Omental fat pad (tissue), 4 donors: ENCODE results near the gene HMCN1. TPM values are rescaled to one million over a fixed set of nuclear protein-coding genes. Genes with fewer than 3 reads are reported as not detected.
"Not testable (repeated sequence)": the region's sequence is repeated elsewhere in the genome, so short reads cannot be mapped to it uniquely, and the experiment has no call there.

ENCODE experiments used
- ATAC-seq: fragments of 150-250 bp; one replicate; pipeline ENCODE4 v1.9.1; 2016; ENCODE audit warnings: mild to moderate bottlenecking, moderate library complexity; ENCODE audit not compliant: low FRiP score
- DNase-seq: peaks from one replicate; pipeline ENCODE4 v3.0.0-alpha.2; 2019; ENCODE audit warnings: low spot score
- total RNA-seq, 4 donors: library from RNA; depleted of rRNA; stranded (reverse); fragments of >200 nt; gene quantifications; one replicate each; pipeline ENCODE4 v1.1.0, GENCODE V29; 2016
- TF ChIP-seq, protein P1 (sequence below), 3 donors: fragments of 450-650 bp; IDR thresholded peaks; one replicate each; pipeline ENCODE4 v1.5.1; 2016 to 2017; ENCODE audit warnings: antibody characterized with exemption in 3 of 3, mild to moderate bottlenecking in 3 of 3, moderate library complexity in 2 of 3

Gene HMCN1
- total RNA-seq, 4 donors from 2014 or later: 5.2 to 45.9 (median 12.7) TPM

DNA sequence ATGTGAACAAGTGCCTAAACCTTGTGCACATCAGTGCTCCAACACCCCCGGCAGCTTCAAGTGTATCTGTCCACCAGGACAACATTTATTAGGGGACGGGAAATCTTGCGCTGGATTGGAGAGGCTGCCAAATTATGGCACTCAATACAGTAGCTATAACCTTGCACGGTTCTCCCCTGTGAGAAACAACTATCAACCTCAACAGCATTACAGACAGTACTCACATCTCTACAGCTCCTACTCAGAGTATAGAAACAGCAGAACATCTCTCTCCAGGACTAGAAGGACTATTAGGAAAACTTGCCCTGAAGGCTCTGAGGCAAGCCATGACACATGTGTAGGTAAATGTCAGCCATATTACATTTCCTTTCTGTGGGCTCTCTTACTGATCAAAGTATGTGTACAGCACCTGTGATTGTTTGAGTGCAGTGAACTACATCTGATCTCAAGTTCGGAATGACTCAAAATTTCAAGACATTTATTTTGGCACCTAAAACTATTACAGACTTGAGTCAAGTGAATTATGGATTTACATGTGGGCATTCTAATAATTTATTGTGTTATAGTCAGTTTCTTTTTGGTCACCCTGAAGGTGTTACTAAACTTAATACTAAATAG lies 444.3 kb downstream of the HMCN1 start:
- TF ChIP-seq, protein P1, sequence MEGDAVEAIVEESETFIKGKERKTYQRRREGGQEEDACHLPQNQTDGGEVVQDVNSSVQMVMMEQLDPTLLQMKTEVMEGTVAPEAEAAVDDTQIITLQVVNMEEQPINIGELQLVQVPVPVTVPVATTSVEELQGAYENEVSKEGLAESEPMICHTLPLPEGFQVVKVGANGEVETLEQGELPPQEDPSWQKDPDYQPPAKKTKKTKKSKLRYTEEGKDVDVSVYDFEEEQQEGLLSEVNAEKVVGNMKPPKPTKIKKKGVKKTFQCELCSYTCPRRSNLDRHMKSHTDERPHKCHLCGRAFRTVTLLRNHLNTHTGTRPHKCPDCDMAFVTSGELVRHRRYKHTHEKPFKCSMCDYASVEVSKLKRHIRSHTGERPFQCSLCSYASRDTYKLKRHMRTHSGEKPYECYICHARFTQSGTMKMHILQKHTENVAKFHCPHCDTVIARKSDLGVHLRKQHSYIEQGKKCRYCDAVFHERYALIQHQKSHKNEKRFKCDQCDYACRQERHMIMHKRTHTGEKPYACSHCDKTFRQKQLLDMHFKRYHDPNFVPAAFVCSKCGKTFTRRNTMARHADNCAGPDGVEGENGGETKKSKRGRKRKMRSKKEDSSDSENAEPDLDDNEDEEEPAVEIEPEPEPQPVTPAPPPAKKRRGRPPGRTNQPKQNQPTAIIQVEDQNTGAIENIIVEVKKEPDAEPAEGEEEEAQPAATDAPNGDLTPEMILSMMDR (IDR thresholded peaks at IDR 0.05): no peak
- no peak for ATAC-seq
- DNase-seq: no peak

DNA sequence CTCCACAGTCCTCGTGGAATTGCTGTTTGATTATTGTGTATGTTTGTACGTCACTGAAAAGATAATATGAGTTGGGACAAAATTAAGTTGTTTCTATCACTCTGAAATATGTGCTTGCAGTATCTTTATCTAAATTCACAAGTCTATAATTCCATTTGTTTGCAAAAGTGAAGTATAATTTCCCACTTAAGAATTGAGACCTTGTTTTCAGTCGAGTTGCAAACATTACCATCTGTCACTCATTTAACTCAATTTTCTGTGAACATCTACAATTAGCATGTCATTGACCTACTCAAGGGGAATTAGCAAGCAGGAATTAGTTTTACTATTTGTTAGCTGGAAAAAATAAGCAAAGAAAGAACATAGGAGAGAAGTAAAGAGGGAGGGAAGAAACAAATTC lies 445.0 kb downstream of the HMCN1 start:
- DNase-seq (no peak), ATAC-seq (no peak)
- TF ChIP-seq, protein P1 (IDR thresholded peaks at IDR 0.05): no peak

DNA sequence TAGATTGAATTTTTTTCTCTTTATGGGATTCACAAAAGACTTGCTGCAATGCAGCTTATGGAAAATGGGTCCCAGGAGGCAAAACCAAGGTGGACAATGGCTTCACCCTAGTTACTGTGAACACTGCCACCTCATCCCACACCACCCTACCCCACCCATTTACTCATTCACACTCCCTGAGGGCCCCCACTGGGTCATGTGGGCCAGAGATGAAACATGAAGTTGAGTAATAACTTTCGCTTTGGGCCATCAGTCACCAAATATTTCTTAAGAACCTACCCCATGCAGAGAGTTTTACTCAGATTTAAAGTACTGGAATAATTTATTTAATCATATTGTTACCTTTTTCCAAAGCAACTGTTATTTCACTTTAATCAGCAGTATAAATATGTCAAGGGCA lies 449.0 kb downstream of the HMCN1 start:
- no peak for DNase-seq
- ATAC-seq: no peak
- TF ChIP-seq, protein P1 (IDR thresholded peaks at IDR 0.05): no peak

DNA sequence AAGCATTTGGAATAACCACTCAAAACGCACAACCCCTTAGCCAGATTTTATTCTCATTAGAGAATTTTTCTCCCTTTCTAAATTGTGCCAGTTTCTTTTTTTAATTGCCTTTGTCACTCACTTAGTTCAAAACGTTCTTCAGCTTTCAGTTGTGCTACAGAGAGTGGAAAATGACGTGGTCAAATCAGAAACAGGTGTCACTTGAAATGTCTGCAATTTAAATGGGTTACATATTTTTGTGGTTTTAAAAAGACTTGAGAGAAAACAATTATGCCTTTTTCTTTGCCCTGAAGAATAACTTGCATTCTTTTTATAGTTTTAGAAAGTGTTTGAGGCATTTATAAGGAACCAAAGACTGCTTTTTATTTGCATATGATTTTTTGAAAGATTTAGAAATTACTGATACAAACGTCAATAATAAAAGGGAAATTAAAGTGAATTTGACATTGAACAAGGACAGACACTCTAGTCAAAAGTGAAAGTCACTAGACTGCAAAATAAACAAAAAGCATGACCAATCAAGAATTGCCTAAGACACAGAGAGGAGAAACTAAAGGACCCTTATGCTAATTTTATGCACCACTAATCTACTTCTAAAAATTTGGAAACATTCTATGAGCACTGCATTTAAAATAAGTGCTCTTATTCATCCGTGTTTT lies 449.9 kb downstream of the HMCN1 start:
- TF ChIP-seq, protein P1 (IDR thresholded peaks at IDR 0.05): no peak
- ATAC-seq: no peak
- no peak for DNase-seq

DNA sequence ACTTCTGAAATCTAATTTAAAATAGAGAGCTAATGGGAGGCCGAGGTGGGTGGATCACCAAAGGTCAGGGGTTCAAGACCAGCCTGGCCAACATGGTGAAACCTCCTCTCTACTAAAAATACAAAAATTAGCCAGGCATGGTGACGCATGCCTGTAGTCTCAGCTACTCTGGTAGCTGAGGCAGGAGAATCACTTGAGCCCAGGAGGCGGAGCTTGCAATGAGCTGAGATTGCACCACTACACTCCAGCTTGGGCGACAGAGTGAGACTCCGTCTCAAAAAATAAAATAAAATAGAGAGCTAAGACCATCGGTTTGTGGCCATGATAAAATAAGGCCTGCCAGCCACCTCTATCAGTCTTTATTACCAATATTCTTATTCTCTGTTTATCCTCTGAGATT lies 452.1 kb downstream of the HMCN1 start:
- not testable (repeated sequence) for DNase-seq, ATAC-seq

DNA sequence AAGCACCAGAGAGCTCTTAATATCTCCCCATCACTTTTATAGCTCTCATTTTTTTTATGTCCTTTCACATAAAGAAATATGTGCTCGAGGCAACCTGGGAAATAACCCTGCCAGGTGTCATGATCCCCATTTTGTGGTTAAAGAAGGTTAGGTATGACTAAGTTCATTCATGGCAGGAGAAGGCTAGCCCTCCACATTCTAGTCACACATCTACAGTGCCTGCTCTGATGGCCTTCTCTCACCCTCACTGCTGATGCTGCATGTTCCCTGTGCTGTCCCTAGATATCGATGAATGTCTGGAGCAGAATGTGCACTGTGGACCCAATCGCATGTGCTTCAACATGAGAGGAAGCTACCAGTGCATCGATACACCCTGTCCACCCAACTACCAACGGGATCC lies 453.4 kb downstream of the HMCN1 start:
- no peak for ATAC-seq
- TF ChIP-seq, protein P1 (IDR thresholded peaks at IDR 0.05): no peak

DNA sequence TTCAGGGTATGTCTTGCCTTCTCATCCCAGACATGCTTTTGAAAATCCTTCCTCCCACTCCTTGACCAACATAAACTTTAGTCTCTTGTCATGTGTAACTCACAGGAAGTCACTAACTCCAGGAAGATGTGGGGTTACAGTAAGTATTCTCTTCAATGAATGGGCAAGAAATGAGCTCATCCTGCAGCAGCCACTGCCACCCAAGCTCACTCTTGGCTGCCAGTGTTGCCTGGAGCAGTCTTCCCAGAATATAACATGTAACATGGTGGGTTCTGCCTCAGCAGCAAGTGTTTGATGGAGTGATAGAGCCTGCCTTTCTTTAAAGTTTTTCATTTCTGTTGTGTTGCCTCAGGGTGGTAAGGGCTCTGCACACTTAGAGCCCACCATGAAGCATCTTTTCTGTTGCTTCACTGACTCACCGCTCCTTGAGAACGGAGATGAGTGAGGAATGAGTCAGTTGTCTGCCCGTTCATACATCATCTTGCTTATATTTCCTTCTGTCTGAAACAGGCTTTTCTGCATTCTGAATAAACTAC lies 453.9 kb downstream of the HMCN1 start:
- DNase-seq: no peak
- TF ChIP-seq, protein P1 (IDR thresholded peaks at IDR 0.05): no peak
- no peak for ATAC-seq

More for the DNA sequence above, 453.4 kb downstream of the HMCN1 start:
- DNase-seq: no peak
